GM18507 (cell line): ENCODE measurements around the gene ATAD3C.
"Not testable (repeated sequence)": the region's sequence is repeated elsewhere in the genome, so short reads cannot be mapped to it uniquely, and the experiment has no call there.

ENCODE experiments used
- DNase-seq: peaks from one replicate; pipeline ENCODE4 v3.0.0; 2011; ENCODE audit warnings: low read depth; ENCODE audit not compliant: insufficient read length; ENCODE audit errors: extremely low spot score
- FAIRE-seq: peaks from 2 replicates; lab custom pipeline; 2011; peaks lifted over from hg19 to GRCh38; lab: Jason Lieb, UNC

The ATAD3C gene

DNA sequence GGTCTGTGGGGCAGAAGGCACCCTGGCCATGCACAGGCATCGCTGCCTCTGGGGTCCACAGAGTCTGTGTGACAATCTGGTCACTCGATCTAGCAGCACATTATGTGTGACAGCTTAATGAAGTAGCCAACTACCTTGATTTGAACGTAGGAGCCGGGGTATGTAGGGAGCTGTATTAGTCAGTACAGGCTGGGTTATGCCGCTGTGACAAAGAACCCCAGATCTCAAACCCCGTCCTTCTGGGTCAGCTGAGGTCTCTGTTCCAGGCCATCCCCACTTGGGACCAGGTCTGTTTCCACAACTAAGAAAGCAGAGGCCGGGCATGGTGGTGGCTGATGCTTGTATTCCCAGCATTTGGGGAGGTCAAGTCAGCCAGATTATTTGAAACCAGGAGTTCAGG, 13.8 kb downstream of the ATAD3C start:
- FAIRE-seq (no peak), DNase-seq (no peak)

DNA sequence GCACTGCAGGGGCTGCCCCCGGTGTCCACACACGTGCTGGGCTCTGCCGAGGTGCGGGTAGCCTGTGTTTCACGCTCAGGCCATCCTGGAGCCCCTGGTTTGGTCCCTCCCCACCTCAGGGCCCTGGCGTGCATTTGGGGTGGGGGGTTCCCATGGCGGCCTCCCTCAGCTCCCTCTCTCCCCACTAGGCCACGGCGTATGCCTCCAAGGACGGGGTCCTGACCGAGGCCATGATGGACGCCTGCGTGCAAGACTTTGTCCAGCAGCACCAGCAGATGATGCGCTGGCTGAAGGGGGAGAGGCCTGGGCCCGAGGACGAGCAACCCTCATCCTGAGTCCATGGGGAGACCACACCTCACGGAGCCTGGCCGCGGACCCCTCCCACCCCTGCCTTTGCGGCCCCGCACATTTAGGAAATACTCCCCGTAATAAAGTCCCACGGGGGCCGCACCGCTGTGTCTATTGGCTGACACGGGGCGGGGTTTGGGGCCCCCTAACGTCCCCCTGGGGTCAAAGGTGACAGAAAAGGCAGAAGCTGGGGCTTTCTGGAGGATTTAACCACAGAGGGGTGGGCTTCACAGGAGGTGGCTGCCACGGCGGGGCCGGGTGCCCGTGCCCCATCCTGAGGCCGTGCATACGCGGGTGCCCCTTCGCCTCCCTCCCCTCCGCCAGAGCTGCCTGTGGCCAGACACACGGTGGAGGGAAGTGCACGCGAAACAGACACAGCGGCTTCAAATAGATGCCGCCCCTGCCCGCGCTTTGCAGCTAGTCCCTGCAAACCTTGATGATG, 18.9 kb downstream of the ATAD3C start:
- DNase-seq, FAIRE-seq: not testable (repeated sequence)

DNA sequence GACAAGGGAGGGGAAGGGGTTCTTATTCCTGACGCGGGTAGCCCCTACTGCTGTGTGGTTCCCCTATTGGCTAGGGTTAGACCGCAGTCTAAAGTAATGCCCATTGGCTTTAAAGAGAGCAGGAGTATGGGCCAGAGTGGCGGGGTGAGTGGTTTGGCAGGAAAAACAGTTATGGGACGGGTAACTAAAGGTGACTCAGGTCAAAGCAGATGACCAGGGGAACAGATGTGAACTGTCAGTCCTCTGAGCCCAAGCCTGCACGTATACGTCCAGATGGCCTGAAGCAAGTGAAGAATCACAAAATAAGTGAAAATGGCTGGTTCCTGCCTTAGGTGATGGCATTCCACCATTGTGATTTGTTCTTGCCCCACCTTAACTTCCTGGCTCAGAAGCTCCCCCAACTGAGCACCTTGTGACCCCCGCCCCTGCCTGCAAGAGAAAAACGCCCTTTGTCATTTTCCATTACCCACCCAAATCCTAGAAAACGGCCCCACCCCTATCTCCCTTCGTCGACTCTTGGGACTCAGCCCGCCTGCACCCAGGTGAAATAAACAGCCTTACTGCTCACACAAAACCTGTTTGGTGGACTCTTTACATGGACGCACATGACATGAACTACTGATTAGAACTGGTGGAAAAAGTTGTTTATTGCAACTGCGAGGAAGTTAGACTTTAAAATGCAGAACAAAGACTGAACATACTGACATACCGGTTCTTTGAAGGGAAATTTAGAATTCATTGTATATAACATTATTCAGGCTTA, 21.3 kb downstream of the ATAD3C start:
- DNase-seq (no peak), FAIRE-seq (no peak)

DNA sequence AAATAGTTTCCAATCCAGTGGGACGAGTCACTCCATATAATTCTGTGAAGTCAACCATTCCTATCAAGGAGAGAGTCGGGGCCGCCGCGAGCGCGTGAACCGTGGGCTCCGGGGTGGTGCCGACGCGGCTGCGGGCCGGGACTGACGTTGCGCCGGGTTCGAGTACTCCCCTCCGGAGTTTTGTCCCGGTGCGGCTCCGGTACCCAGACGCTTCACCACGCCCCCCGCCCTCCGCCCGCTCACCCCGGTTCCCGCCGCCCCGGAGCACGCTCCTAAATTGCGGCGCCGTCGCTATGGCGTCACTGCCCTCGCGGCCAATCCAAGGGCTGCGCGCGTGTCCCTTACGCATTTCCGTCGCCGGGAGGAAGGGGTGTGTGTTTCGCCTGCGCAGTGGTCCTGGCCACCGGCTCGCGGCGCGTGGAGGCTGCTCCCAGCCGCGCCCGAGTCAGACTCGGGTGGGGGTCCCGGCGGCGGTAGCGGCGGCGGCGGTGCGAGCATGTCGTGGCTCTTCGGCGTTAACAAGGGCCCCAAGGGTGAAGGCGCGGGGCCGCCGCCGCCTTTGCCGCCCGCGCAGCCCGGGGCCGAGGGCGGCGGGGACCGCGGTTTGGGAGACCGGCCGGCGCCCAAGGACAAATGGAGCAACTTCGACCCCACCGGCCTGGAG, 22.0 kb downstream of the ATAD3C start, which contains the start of gene ATAD3B:
Gene ATAD3B (plus strand): TSS at position 377 of the 664 bp plus-strand sequence. CDS start 120 bp downstream, at position 497.
- FAIRE-seq (peak; percentile 87), DNase-seq (peak; percentile 94)

DNA sequence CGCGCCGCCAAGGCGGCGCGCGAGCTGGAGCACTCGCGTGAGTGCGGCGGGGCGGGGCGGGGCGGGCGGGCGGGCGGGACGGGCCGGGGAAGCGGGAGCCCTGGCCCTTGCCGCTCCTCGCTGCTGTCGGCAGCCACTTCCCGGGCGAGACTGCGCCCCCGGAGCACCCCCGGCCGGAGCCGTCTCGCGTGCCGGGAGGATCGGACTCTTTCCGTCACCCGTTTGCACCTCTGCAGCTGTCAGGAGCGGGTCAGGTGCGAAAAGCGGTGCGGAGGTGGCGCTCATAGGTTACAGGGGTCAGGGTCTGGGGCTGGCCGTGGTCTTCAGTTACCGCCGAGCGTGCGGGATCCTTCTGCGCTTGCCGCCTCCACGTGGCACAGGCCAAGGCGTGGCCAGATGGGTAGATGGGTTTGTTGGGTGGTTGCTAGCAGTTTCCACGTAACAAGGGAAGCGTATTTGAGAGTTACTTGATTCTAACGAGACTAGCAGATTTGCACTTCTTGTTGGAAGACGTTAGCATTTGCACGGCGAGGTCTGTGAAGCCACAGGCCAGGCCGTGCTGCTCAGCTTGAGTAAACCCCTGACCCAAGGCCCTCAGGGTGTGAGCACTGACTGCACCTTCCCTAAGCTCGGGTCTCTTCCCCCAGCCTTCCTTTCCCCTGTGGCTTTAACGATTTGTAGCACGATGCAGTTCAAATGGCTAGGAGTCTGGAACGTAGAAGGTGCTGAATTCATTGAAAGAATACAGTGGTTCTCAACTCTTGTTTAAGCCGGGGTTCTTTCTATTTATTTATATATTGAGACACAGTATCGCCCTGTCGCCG, 22.8 kb downstream of the ATAD3C start:
- FAIRE-seq, result peak; percentile 66
- not testable (repeated sequence) for DNase-seq

DNA sequence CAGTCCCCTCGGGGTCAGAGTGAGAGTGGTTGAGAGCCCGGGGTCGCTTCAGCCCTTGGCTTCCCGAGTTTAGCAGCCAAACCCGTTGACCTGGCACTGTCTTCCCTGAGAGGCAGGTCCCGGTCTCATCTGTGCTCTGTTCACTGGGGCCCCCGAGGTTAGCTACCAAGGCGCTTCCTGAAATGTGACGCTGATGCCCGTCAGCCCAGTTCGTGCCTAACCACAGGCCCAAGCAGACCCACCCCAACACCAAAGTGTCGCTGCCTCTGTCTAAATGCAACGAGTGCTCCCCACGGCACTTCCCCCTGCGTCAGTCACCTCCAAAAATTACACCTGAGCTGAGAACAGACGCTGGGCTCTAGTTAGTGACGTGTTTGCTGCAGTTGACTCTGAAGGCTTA, 26.5 kb downstream of the ATAD3C start:
- not testable (repeated sequence) for FAIRE-seq, DNase-seq

DNA sequence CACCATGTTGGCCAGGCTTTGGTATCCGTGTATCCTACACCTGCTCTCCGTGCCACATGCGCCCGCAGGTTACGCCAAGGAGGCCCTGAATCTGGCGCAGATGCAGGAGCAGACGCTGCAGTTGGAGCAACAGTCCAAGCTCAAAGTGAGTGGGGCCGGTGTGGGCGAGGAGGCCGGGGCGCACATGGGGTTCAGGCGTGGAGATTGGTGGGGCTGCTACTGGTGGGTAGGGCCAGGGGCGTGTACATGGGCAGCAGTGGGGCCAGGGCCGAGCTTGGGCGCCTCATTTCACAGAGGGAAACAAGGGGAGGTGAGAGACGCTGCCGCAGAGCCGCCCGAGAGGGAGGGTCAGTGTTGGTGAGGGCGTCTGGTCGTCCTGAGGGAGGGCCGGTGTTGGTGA, 27.7 kb downstream of the ATAD3C start:
- DNase-seq (no peak), FAIRE-seq (no peak)

DNA sequence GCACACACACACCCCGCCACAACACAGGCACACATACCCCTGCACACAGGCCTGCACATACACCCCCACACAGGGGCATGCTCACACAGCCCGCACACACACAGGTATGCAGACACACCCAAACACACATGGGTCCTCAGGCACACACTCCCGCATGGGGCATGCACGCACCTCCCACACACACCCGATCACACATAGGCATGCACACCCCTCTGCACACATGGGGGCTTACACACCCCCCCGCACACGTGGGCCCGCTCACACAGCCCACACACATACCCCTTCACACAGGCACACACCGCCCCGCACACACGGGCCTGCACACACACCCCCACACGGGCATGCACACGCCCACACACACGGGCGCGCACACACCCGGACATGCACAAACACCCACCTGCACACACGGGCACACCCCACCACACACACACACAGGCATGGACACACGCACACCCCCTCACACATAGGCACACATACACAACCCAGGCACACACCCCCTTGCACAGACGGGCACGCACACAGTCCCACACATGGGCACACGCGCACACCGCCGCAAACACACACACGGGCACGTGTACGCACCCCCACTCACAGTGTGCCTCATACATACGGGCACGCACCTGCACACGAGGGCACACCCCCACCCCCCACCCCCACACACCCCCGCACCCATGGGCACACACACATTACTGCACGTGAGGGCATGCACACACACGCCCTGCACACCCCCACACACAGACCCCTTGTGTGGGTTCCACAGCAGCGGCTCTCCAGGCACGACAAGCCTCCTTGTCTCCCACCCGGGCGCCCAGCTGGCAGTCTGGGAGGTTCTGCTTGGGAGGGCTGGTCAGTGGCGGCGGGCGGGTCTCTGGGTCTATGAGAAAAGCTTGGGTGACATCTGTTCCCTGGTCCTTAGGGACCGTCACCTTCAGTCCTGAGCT, 30.3 kb downstream of the ATAD3C start:
- no peak for DNase-seq
- no peak for FAIRE-seq

DNA sequence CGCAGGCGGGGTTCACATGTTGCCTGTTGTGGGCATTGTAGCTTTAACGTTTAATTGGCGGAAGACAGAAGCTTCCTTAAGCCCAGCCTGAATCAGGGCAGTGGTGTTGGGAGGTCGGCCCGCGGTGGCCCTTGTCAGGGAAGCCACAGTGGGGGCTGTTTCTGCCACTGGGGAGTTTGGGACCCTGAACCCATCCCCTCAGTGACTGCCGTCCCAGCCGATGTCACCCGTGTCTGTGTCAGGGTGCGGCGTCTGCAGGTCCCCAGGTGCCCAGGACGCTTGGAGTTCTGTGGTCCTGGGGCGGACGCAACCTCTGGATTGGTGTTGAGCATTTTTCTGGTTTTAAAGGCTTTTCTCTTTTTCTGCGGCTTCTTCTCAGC, 31.0 kb downstream of the ATAD3C start:
- FAIRE-seq, DNase-seq: not testable (repeated sequence)

DNA sequence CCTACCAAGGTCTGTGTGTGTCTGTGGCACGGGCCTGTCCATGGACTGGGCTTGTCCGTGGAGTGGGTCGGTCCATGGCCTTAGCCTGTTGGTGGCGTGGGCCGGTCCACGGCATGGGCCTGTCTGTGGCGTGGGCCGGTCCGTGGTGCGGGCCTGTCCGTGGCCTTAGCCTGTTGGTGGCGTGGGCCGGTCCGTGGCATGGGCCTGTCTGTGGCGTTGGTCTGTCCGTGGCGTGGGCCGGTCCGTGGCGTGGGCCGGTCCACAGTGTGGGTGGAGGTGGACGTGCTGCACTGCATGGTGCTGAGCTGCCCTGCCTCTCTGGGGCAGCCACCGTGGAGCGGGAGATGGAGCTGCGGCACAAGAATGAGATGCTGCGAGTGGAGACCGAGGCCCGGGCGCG, 32.3 kb downstream of the ATAD3C start:
- not testable (repeated sequence) for FAIRE-seq, DNase-seq

DNA sequence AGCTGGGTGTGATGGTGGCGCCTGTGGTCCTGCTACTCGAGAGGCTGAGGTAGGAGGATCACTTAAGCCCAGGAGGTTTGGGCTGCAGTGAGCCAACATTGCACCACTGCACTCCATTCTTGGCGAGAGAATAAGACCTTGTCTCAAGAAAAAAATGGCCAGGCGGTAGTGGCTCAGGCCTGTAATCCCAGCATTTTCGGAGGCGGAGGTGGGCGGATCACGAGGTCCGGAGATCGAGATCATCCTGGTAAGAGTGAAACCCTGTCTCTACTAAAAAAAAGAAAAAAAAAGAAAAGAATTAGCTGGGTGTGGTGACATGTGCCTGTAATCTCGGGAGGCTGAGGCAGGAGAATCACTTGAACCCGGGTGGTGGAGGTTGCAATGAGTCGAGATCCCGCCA, 33.4 kb downstream of the ATAD3C start:
- no peak for FAIRE-seq
- no peak for DNase-seq

DNA sequence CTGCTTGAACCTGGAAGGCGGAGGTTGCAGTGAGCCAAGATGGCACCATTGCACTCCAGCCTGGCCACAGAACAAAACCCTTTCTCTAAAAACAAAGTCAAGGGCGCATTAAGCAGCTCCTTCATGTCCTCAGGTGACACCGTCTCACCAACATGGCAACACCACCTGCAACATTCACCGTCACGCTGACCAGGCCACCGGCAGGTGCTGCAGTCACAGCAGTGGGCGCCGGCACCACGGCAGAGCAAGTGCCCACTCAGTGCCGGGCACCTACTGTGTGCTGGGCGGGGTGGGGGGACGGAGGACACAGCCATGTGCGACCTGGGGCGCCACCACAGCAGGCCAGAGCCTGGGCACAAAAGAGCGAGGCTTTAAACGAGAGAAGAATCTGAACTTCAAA, 34.2 kb downstream of the ATAD3C start:
- FAIRE-seq, result no peak

DNA sequence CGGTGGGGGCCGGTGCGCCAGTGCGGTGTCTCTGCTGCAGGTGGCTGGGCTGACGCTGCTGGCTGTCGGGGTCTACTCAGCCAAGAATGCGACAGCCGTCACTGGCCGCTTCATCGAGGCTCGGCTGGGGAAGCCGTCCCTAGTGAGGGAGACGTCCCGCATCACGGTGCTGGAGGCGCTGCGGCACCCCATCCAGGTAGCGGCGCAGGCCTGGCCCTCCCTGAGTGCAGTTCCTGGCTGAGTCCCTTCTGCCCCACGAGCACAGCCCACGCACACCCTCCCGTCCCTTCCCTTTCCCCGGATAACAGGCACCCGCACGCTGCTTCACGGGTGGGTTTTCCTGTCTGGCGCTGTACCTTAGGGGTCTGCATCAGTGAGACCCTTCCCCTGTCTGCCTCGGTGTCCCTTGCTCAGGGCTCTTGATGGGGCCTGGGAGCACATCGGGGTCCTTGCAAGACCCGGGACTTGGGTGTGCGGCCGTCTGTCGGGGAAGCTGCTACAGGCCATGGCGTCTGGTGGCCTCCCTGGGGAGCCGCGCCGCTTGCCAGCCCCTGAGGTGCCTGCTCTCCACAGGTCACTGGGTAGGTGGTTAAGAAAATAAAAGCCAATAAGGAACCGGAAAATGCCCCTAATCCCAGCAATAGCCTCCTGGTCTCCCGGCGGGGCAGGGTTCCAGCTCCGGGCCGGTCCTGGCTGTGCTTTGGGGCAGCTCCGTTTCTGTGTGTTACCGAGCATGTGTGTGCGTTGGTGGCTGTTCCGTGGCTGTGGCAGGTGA, 35.7 kb downstream of the ATAD3C start:
- not testable (repeated sequence) for DNase-seq, FAIRE-seq

More for the DNA sequence above, 34.2 kb downstream of the ATAD3C start:
- no peak for DNase-seq

DNA sequence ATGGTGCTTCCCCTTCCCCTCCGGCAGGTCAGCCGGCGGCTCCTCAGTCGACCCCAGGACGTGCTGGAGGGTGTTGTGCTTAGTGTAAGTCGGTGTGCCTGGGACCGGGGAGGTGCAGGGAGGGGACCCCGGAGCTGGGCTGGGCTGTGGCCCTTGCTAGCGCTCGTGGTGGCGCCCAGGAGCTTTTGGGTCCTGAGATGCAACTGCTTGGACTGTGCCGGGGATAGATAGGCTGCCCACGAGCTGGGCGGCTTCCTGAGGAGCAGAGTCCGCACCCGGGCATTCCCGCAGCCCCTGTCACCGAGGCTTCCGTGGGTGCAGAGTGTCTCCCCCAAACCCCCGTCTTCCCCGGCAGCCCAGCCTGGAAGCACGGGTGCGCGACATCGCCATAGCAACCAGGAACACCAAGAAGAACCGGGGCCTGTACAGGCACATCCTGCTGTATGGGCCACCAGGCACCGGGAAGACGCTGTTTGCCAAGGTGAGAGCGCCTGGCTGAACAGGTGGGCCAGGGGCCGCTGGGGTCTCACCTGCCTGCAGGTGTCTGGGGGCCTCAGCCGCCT, 36.3 kb downstream of the ATAD3C start:
- DNase-seq, FAIRE-seq: not testable (repeated sequence)

DNA sequence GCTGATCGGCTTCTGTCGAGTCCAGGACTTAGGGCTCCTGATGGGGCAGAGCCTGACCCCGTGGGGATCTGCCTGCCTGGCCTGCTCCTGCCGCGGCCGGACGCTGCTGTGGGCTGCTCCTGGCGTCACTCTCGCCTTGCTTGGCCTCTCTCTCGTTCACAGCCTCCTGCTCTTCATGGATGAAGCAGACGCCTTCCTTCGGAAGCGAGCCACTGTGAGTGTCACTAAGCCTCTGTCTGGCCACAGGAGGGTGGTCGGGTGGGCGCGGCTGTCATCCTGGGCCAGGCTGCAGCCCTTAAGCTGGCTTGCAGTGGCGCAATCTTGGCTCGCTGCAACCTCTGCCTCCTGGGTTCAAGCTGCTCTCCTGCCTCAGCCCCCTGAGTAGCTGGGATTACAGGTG, 38.2 kb downstream of the ATAD3C start:
- FAIRE-seq, result no peak
- no peak for DNase-seq

DNA sequence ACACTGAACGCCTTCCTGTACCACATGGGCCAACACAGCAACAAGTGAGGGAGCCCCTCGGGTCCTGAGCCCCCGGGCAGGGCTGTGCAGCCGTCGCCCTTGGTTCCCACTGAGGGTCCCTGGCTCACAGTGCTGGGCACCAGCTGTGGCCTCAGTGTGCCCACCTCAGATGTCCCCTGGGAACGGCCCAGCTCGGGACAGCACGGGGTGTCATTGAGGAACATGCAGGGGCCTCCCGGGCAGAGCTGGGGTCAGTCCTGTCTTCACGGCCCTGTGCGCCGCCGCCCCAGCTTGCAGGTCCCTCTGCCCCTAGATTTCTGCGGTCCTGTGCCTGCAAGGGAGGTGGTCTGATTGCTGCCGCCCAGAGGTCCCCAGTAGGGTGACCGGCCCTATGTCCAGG, 39.7 kb downstream of the ATAD3C start:
- DNase-seq (no peak), FAIRE-seq (no peak)

DNA sequence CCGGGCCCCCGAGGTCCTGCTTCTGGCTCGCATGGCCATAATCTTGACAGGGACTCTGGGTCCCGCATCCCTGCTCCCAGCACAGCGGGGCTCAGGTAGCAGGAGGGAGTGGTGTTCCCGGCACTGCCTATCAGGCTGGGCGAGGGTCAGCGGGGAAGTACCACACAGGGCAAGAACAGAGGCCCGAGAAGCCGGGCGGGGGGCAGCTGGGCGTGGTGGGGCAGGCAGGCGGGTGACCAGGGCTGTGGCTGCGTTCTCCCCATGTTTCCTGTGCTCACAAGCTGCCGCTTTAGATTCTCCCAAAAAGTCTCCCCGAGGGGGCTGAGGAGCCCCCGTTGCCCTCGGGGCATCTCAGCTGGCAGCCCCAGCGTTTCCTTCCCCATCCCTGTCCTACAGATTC, 40.4 kb downstream of the ATAD3C start:
- FAIRE-seq (no peak), DNase-seq (no peak)
